Measurements from ENCODE around the gene SMTNL2.
"Not testable (repeated sequence)": the region's sequence is repeated elsewhere in the genome, so short reads cannot be mapped to it uniquely, and the experiment has no call there.

SMTNL2 gene

DNA sequence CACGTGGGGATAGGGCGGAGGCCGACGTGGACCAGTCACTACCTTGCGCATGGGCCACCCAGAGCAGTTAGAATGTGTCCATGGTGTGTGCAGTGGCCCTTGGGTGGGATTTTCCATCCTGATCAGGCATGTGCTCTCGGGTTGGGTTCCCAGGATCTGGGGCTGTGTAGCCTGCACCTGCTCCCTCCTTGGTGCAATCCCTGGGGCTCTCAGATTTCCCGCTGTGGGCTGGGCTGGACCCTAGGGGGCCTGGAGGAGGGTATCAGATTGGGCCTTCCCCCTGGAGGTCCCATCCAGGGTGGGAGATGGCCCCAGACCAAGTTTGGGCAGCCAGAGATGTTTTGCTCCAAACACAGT, 1.3 kb downstream of the SMTNL2 start:
- no peak for DNase-seq (ENCODE audit: low read depth in 2 of 2)

DNA sequence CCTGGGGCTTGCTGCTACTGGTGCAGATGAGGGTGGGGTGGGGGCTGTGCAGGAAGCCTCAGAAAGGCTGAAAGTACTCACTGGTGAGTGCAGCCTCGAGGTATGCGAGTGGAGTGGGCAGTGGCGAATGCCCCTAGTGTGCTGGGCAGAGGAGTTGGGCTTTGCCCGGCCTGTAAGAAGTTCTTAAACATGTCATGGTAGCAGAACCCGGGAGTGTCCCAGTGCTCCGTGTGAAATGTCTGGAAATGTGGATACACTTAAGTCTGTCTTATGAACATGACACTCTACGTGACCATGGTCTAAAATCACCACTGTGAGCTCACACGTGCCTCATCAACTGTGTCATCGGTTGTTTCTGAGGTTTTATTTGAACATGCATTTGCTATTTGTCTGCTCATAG, 1.7 kb downstream of the SMTNL2 start:
- DNase-seq (ENCODE audit: low read depth in 2 of 2): no peak

GRCh38 chr17:4587195-4587594, 2.9 kb downstream of the SMTNL2 start:
- DNase-seq (ENCODE audit: low read depth in 2 of 2): no peak

- no peak for DNase-seq (ENCODE audit: low read depth in 2 of 2)
These were observed 3.5 kb downstream of the SMTNL2 start for GRCh38 chr17:4587803-4588202.

GRCh38 chr17:4588391-4588790, 4.1 kb downstream of the SMTNL2 start:
- DNase-seq (ENCODE audit: low read depth in 2 of 2): no peak

DNA sequence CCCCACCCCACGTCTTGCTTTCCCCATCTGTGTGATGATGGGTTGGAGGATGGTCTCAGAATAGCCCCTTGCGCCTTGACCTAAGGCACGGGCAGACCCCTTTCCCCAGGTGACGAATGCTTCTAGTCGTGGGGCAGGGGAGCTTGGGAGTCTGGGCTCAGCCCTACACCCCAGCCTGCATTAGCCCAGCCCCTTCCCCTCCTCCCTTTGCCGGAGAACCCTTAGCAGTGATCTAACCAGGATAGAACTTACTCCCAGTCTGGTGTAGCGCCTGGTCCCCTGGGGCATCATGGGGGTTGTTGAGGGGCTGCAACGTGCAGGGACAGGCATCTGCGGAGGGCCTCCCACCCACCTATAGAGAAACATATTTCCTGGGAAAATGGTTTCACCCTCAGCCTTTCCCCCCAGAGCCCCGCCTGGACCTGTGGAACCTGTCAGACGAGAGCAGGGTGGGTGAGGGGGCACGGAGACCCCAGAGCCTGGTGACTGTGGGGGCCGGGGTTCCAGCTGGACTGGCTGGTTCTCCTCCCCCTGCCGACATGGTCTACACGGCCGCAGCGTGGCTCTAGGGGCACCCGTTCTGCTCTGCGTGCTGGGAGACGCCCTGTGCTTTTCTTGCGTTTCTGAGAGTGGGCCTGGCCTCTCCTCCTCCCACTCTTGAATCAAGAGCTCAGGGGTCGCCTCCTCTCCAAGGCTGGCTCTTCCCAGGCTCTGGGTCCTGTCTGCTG, 4.7 kb downstream of the SMTNL2 start:
- DNase-seq (ENCODE audit: low read depth in 2 of 2): no peak

DNA sequence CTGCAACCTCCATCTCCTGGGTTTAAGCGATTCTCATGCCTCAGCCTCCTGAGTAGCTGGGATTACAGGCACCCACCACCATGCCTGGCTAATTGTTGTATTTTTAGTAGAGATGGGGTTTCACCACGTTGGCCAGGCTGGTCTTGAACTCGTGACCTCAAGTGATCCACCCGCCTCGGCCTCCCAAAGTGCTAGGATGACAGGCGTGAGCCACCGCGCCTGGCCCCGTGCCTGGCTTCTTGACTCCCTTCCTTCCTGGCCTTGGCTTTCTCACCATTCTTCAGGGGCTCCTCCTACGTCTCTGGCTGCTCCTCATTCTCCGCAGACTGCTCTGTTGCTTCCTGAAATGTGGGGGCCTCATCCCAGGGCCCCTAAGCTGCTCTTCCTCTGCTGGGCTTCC, 5.7 kb downstream of the SMTNL2 start:
- not testable (repeated sequence) for DNase-seq (ENCODE audit: low read depth in 2 of 2)

DNA sequence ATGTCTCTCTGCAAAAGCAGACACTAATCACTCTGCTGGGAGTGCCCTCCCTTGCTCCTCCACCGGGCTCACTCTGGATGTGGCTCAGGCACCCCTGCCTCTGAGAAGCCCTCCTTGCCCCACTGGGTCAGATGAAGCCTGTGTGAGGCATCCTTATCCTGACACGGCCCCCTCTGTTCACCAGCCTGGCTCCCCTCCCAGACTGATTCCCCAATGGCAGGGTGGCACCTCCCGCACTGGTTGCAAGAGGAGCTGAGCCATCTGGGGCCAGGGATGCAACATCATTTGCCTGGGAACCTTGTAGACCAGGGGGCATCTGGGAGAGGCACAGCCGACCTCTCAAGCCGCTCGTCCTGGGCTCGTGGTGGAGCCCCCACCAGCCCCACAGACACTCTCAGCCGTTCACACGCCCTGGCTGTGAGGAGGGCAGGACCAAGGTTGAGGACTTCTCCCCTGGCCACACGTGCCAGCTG, 6.7 kb downstream of the SMTNL2 start:
- no peak for DNase-seq (ENCODE audit: low read depth in 2 of 2)

- no peak for DNase-seq (ENCODE audit: low read depth in 2 of 2)
These were observed 7.2 kb downstream of the SMTNL2 start for GRCh38 chr17:4591529-4591928.

DNA sequence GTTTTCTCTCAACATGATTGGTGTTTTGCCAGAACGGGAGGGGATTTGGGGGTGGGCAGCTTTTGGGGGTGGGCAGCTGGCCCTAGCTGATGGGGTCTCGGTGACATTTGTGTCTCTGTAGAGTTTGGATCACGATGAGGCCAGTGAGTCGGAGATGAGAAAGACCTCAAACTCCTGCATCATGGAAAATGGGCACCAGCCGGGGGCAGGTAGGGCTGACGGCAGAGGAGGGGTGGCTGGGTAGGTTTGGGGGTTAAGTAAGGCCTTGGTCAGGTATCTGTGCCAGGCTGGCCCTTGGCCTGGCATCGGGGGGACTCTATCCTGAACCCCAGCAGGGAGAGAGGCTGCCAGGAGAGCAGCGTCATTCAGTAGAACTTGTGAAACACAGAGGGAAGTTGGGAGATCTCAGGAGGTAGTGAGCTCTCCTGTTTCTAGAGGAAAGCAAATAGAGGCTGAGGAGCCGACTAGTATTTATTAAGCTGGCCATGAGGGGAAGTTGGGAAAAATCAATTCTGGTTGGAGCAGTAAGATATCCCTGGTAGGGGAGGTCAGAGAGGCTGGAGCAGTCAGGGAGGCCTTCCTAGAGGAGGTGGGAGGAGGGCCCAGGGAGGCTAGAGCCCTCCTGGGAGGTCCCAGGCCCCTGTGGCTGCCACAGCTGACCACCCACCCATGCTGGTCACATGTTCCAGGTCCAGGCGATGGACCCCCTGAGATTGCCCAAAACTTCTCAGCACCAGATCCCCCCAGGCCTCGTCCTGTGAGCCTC, 8.1 kb downstream of the SMTNL2 start:
- no peak for DNase-seq (ENCODE audit: low read depth in 2 of 2)

GRCh38 chr17:4593021-4593421, 8.7 kb downstream of the SMTNL2 start:
- DNase-seq (ENCODE audit: low read depth in 2 of 2): no peak

- DNase-seq (ENCODE audit: low read depth in 2 of 2): no peak
These were observed 10.1 kb downstream of the SMTNL2 start for GRCh38 chr17:4594406-4594805.

- DNase-seq (ENCODE audit: low read depth in 2 of 2): no peak
These were observed 10.8 kb downstream of the SMTNL2 start for GRCh38 chr17:4594931-4595684.

DNA sequence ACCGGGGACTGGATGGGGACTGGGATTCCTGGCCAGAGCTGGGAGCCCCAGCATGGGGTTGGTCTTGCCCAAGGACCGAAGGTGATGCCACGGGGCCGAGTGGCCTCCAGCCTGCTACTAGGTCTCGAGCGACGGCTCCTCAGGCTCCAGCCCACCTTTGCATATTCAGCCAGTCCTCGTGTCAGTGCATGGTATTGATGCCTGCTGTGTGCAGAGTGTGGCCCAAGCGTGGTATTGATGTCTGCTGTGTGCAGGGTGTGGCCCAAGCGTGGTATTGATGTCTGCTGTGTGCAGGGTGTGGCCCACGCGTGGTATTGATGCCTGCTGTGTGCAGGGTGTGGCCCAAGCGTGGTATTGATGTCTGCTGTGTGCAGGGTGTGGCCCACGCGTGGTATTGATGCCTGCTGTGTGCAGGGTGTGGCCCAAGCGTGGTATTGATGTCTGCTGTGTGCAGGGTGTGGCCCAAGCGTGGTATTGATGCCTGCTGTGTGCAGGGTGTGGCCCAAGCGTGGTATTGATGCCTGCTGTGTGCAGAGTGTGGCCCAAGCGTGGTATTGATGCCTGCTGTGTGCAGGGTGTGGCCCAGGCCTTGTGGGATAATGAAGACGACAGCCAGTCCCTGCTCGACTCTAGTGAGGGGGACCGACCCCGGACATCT, 11.5 kb downstream of the SMTNL2 start:
- DNase-seq (ENCODE audit: low read depth in 2 of 2): not testable (repeated sequence)

DNA sequence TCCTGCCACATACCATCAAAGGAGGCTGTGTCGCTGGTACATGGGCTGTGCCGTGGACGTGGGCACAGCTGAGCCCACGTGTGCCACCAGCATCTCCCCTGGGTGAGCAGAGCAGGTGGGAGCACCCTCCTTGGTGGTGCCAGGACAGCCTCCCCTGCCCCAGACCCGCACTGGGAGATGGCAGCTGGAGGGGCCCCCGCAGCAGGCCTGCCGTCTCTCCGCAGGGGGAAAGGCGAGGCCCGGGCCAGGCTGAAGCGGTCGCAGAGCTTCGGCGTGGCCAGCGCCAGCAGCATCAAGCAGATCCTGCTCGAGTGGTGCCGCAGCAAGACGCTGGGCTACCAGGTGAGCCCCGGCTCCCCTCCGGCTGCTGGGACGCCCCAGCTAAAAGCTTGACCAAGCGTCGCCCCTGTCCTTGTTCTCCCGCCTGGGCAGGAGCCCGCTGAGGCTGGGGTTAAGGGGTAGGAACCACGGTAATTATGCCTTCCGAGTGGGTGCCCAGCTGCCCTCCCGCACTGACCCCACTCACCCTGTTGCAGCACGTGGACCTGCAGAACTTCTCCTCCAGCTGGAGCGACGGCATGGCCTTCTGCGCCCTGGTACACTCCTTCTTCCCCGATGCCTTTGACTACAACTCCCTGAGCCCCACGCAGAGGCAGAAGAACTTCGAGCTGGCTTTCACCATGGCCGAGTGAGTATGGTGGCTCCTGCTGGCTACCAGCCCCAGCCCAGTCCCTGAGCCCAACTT, 12.5 kb downstream of the SMTNL2 start:
- DNase-seq (ENCODE audit: low read depth in 2 of 2): no peak

DNA sequence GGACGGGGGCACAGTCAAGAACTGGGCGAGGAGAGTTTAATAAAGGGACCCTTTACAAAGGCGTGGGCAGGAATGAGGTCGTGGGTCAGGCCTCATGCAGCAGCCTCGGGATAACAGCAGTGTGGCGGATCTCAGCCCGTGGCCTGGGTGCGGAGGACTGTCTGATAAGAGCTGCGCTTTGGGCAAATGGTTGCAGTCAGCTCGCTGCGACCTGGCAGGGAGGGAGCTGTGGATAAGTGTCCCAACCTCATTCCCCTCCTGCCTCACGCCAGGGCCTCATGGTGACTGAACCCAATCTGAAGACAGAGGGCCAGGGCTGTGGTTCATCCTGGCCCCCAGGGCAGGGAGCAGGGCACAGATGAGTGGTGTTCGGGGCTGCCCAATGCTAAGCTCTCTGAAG, 13.6 kb downstream of the SMTNL2 start:
- DNase-seq (ENCODE audit: low read depth in 2 of 2): no peak

GRCh38 chr17:4598776-4599504, 14.6 kb downstream of the SMTNL2 start:
- DNase-seq (ENCODE audit: low read depth in 2 of 2): no peak

DNA sequence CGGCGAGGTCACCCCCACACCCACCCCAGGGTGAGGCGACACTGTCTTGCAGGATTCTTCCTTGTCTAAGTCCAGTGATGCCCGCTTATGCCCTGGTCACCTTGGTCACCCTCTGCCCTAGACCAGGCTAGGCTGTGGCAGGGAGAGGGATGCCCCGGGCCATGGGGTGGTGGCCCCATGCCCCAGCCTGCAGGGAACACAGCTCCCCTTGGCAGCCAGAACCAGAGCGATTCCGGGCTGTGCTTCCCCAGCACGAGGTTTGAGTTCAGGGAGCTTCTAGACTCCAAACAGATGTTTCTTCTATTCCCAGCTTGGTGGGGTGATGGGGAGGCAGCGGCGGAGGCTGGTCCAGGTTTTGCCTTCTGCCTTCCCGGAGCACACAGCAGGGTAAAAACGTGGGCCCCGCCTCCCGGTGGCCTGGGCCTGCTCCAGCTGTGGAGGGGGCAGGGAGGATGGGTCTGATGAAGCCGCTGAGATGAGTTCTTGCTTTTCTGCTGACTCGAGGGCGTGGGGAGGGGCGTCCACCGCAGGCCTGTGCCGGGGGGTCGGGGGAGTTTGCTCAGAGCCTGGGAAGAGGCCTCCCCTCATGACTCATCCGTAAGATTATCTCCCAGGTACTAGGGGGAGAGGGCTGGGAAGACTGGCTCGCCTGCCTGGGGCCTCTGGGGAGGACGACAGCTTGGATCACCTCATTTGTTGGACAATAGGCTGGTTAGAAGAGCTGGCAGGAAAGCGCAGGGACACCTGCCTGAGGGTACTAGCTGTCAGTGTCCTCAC, 15.4 kb downstream of the SMTNL2 start:
- DNase-seq (ENCODE audit: low read depth in 2 of 2): no peak

GRCh38 chr17:4600563-4600962, 16.2 kb downstream of the SMTNL2 start:
- DNase-seq (ENCODE audit: low read depth in 2 of 2): no peak

GRCh38 chr17:4601326-4601725, 17.0 kb downstream of the SMTNL2 start:
- DNase-seq (ENCODE audit: low read depth in 2 of 2): no peak
